Measurements from ENCODE around the gene EIPR1.

Gene EIPR1

DNA sequence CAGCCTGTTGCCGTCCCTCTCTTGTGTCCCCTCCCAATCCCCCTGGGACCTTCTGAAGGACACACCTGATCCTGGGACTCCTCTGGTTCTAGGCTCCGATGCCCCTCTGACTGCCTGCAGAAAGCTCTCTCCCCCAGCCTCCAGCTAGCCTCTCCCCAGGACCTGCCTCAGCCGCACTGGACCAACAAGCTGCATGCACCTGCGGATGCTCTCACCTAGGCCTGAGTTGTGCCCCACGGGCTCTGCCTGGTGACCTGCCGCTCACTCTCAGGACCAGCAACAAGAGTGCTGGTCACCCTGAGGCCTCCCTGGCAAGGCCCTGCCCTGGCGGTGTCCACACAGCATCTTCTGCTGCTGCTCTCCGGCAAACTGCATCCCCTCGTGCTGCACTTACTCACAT lies 63.0 kb downstream of the EIPR1 start:
- H3K9me2 ChIP-seq (replicated peaks; ENCODE audit: insufficient read depth, low read length): no peaks in the 10 kb centered on the region
- H4K20me1 ChIP-seq (ENCODE audit: low read depth, low read length): no peaks in the 10 kb centered on the region
- H3K9me3 ChIP-seq (ENCODE audit: insufficient read depth, low read length): no peaks in the 10 kb centered on the region
- no peak overlapping the region for H3K27ac ChIP-seq (ENCODE audit: low read depth, low read length)
- no peak overlapping the region for H3K9ac ChIP-seq (ENCODE audit: low read length)
- no peak for TF ChIP-seq EZH2phosphoT487 (conservative IDR thresholded peaks at IDR 0.05; ENCODE audit: low read length)
- TF ChIP-seq, protein P1, sequence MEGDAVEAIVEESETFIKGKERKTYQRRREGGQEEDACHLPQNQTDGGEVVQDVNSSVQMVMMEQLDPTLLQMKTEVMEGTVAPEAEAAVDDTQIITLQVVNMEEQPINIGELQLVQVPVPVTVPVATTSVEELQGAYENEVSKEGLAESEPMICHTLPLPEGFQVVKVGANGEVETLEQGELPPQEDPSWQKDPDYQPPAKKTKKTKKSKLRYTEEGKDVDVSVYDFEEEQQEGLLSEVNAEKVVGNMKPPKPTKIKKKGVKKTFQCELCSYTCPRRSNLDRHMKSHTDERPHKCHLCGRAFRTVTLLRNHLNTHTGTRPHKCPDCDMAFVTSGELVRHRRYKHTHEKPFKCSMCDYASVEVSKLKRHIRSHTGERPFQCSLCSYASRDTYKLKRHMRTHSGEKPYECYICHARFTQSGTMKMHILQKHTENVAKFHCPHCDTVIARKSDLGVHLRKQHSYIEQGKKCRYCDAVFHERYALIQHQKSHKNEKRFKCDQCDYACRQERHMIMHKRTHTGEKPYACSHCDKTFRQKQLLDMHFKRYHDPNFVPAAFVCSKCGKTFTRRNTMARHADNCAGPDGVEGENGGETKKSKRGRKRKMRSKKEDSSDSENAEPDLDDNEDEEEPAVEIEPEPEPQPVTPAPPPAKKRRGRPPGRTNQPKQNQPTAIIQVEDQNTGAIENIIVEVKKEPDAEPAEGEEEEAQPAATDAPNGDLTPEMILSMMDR (IDR thresholded peaks at IDR 0.05; ENCODE audit: insufficient read depth, low read length, poor library complexity, severe bottlenecking): no peak
- no peaks in the 10 kb centered on the region for H3F3A ChIP-seq (ENCODE audit: insufficient read depth)
- no peaks in the 10 kb centered on the region for H3K27me3 ChIP-seq (ENCODE audit: low read length)
- no peak overlapping the region for H3K4me3 ChIP-seq (ENCODE audit: insufficient read depth, low read length, poor library complexity, severe bottlenecking)
- H3K36me3 ChIP-seq (ENCODE audit: low read length): no peaks in the 10 kb centered on the region
- no peak overlapping the region for H3K4me2 ChIP-seq (ENCODE audit: low read depth, low read length, poor library complexity, severe bottlenecking)
- peaks cover 11% of the 10 kb centered on the region for H3K79me2 ChIP-seq (ENCODE audit: insufficient read depth, low read length)
- H2AFZ ChIP-seq (ENCODE audit: low read depth, low read length, severe bottlenecking): no peak overlapping the region

- Histone ChIP-seq H3K36me3 (ENCODE audit: low read length) (no peaks in the 10 kb centered on the region), H3K27me3 (ENCODE audit: low read length) (no peaks in the 10 kb centered on the region), H3F3A (ENCODE audit: insufficient read depth) (no peaks in the 10 kb centered on the region), H2AFZ (ENCODE audit: low read depth, low read length, severe bottlenecking) (no peak overlapping the region), H3K4me2 (ENCODE audit: low read depth, low read length, poor library complexity, severe bottlenecking) (no peak overlapping the region), H3K79me2 (ENCODE audit: insufficient read depth, low read length) (peaks cover 18% of the 10 kb centered on the region), H3K4me3 (ENCODE audit: insufficient read depth, low read length, poor library complexity, severe bottlenecking) (no peak overlapping the region), H4K20me1 (ENCODE audit: low read depth, low read length) (no peaks in the 10 kb centered on the region), H3K27ac (ENCODE audit: low read depth, low read length) (no peak overlapping the region), H3K9ac (ENCODE audit: low read length) (no peak overlapping the region), H3K9me3 (ENCODE audit: insufficient read depth, low read length) (no peaks in the 10 kb centered on the region), H3K9me2 (replicated peaks; ENCODE audit: insufficient read depth, low read length) (no peaks in the 10 kb centered on the region)
- no peak for TF ChIP-seq EZH2phosphoT487 (conservative IDR thresholded peaks at IDR 0.05; ENCODE audit: low read length)
- TF ChIP-seq, protein P1 (IDR thresholded peaks at IDR 0.05; ENCODE audit: insufficient read depth, low read length, poor library complexity, severe bottlenecking): no peak
Measured at GRCh38 chr2:3313781-3314375, 63.7 kb downstream of the EIPR1 start.

DNA sequence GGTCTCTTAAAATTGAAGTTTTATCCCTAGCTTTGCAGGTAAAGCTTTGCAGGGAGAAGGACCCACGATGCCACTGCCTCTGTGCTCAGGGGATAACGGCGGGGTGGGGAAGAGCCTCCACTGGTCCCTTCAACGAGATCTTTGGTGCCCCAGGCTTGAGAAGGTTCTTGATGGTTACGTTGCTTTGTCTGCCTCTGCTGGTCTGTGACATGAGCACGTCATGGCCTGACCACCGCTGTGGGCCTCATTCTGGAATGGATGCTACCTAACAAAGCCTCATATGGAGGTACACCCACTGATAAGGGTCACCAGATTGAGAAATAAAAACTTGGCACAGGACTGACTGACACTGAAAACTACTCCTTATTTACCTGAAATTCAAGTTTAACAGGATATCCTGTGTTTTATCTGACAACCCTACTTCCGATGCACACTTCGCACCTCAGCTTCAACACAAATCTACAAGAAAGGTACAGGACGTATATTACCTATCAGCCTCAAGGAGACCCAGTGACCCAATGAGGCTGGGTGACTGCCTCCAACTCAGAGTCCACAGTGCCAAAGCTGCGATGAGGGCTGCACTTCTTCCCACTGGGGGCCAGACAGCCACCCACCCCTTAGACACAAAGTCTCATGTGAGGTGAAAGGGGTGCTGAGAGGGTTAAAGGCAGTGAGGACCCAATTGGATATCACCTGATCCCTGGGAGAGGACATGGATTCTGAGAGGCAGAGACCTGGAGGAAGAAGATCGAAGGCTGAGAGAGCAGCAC lies 64.9 kb downstream of the EIPR1 start:
- H3K9me3 ChIP-seq (ENCODE audit: insufficient read depth, low read length): no peaks in the 10 kb centered on the region
- H3K36me3 ChIP-seq (ENCODE audit: low read length): no peaks in the 10 kb centered on the region
- no peak overlapping the region for H3K27ac ChIP-seq (ENCODE audit: low read depth, low read length)

More for the DNA sequence above, 64.9 kb downstream of the EIPR1 start:
- Histone ChIP-seq H3K4me3 (ENCODE audit: insufficient read depth, low read length, poor library complexity, severe bottlenecking) (no peak overlapping the region), H4K20me1 (ENCODE audit: low read depth, low read length) (no peaks in the 10 kb centered on the region), H3K9ac (ENCODE audit: low read length) (no peak overlapping the region), H3K79me2 (ENCODE audit: insufficient read depth, low read length) (peaks cover 13% of the 10 kb centered on the region), H3F3A (ENCODE audit: insufficient read depth) (no peaks in the 10 kb centered on the region), H3K27me3 (ENCODE audit: low read length) (no peaks in the 10 kb centered on the region), H2AFZ (ENCODE audit: low read depth, low read length, severe bottlenecking) (no peak overlapping the region), H3K4me2 (ENCODE audit: low read depth, low read length, poor library complexity, severe bottlenecking) (no peak overlapping the region), H3K9me2 (replicated peaks; ENCODE audit: insufficient read depth, low read length) (no peaks in the 10 kb centered on the region)
- TF ChIP-seq, protein P1 (IDR thresholded peaks at IDR 0.05; ENCODE audit: insufficient read depth, low read length, poor library complexity, severe bottlenecking): no peak
- TF ChIP-seq EZH2phosphoT487 (conservative IDR thresholded peaks at IDR 0.05; ENCODE audit: low read length): no peak
